Stomach smooth muscle (tissue), 2 donors: ENCODE results near the gene ART4.

Experiments
- H3K27ac ChIP-seq: one replicate; pipeline ENCODE4 v1.7.0; 2013; ENCODE audit warnings: mild to moderate bottlenecking, low read length, inconsistent platforms
- H3K27me3 ChIP-seq, 2 donors: one replicate each; pipeline ENCODE4 v1.7.0; 2013; ENCODE audit warnings: low read length in 2 of 2; ENCODE audit not compliant: insufficient read depth in 2 of 2, control insufficient read depth in 1 of 2
- H3K36me3 ChIP-seq, 2 donors: one replicate each; pipeline ENCODE4 v1.7.0; 2013; ENCODE audit warnings: low read length in 2 of 2; ENCODE audit not compliant: control insufficient read depth in 2 of 2, insufficient read depth in 2 of 2
- H3K4me1 ChIP-seq: one replicate; pipeline ENCODE4 v1.7.0; 2013; ENCODE audit warnings: low read length; ENCODE audit not compliant: control insufficient read depth, insufficient read depth
- H3K4me3 ChIP-seq, 2 donors: one replicate each; pipeline ENCODE4 v1.7.0; 2013; ENCODE audit warnings: low read length in 2 of 2
- H3K9ac ChIP-seq, 2 donors: one replicate each; pipeline ENCODE4 v1.7.0; 2013; ENCODE audit warnings: low read length in 2 of 2, mild to moderate bottlenecking in 1 of 2
- H3K9me3 ChIP-seq, 2 donors: one replicate each; pipeline ENCODE4 v1.7.0; 2013; ENCODE audit warnings: low read length in 2 of 2; ENCODE audit not compliant: control insufficient read depth in 2 of 2
- donor health status: healthy.
- donor health status: Pancreatic carcinoma.

ART4 gene

GRCh38 chr12:14810953-14811483, 32.3 kb downstream of the ART4 start:
- no peaks in the 10 kb centered on the region for H3K9me3 ChIP-seq
- no peaks in the 10 kb centered on the region for H3K4me1 ChIP-seq
- no peaks in the 10 kb centered on the region for H3K36me3 ChIP-seq
- no peak overlapping the region for H3K9ac ChIP-seq
- no peak overlapping the region for H3K4me3 ChIP-seq
- no peaks in the 10 kb centered on the region for H3K27me3 ChIP-seq
- no peak overlapping the region for H3K27ac ChIP-seq

- no peak overlapping the region for H3K4me3 ChIP-seq
- H3K27me3 ChIP-seq, result no peaks in the 10 kb centered on the region
- H3K9me3 ChIP-seq, result no peaks in the 10 kb centered on the region
- no peak overlapping the region for H3K27ac ChIP-seq
- no peaks in the 10 kb centered on the region for H3K36me3 ChIP-seq
- H3K4me1 ChIP-seq, result no peaks in the 10 kb centered on the region
- no peak overlapping the region for H3K9ac ChIP-seq
These were observed 33.0 kb downstream of the ART4 start for GRCh38 chr12:14810167-14810952.

GRCh38 chr12:14803830-14804160, 39.5 kb downstream of the ART4 start:
- peaks cover 4% of the 10 kb centered on the region for H3K4me1 ChIP-seq
- no peaks in the 10 kb centered on the region for H3K9me3 ChIP-seq
- H3K9ac ChIP-seq, result peak overlapping the region; percentile 69 to 83
- H3K27ac ChIP-seq, result peak overlapping the region; percentile 80
- peaks cover 0 to 4% of the 10 kb centered on the region in 2 donors for H3K36me3 ChIP-seq
- no peaks in the 10 kb centered on the region for H3K27me3 ChIP-seq
- H3K4me3 ChIP-seq, result peak overlapping the region; percentile 94 to 96

- H3K4me1 ChIP-seq, result peaks cover 4% of the 10 kb centered on the region
- H3K36me3 ChIP-seq, result peaks cover under 1 to 7% of the 10 kb centered on the region in 2 donors
- peak within 1 kb of the TSS; percentile 94 to 96 for H3K4me3 ChIP-seq
- no peaks in the 10 kb centered on the region for H3K27me3 ChIP-seq
- peak within 1 kb of the TSS; percentile 80 for H3K27ac ChIP-seq
- no peaks in the 10 kb centered on the region for H3K9me3 ChIP-seq
- peak within 1 kb of the TSS; percentile 95 to 96 for H3K9ac ChIP-seq
These were observed 40.1 kb downstream of the ART4 start, which contains the start of the genes C12orf60 and WBP11 for GRCh38 chr12:14803011-14803829. TSS of gene C12orf60 (plus strand) at chr12:14803670. CDS start at chr12:14822936, 19,266 bp downstream. TSS of gene WBP11 (minus strand) at chr12:14803478. CDS start at chr12:14801383, 2,095 bp downstream.

- peaks cover 6 to 13% of the 10 kb centered on the region in 2 donors for H3K36me3 ChIP-seq
- no peaks in the 10 kb centered on the region for H3K9me3 ChIP-seq
These were observed 40.7 kb downstream of the ART4 start for GRCh38 chr12:14802721-14803010.

GRCh38 chr12:14802247-14802646, 41.1 kb downstream of the ART4 start:
- H3K4me3 ChIP-seq, result peak overlapping the region; percentile 94 to 96
- H3K4me1 ChIP-seq, result peaks cover 4% of the 10 kb centered on the region
- peaks cover 9 to 15% of the 10 kb centered on the region in 2 donors for H3K36me3 ChIP-seq
- peak overlapping the region in 1 of 2 donors; percentile 96 for H3K9ac ChIP-seq
- no peaks in the 10 kb centered on the region for H3K9me3 ChIP-seq
- no peak overlapping the region for H3K27ac ChIP-seq
- no peaks in the 10 kb centered on the region for H3K27me3 ChIP-seq

More at GRCh38 chr12:14802721-14803010, 40.7 kb downstream of the ART4 start:
- Histone ChIP-seq H3K27me3 (no peaks in the 10 kb centered on the region), H3K4me1 (peaks cover 4% of the 10 kb centered on the region), H3K4me3 (peak overlapping the region; percentile 94 to 96), H3K27ac (peak overlapping the region; percentile 80), H3K9ac (peak overlapping the region; percentile 95 to 96)

GRCh38 chr12:14795028-14795448, 48.3 kb downstream of the ART4 start:
- no peak overlapping the region for H3K9ac ChIP-seq
- no peaks in the 10 kb centered on the region for H3K4me1 ChIP-seq
- H3K4me3 ChIP-seq, result no peak overlapping the region
- H3K27me3 ChIP-seq, result no peaks in the 10 kb centered on the region
- H3K9me3 ChIP-seq, result no peaks in the 10 kb centered on the region
- no peak overlapping the region for H3K27ac ChIP-seq
- H3K36me3 ChIP-seq, result peaks cover 39 to 49% of the 10 kb centered on the region in 2 donors

- Histone ChIP-seq H3K9ac (no peak overlapping the region), H3K27me3 (no peaks in the 10 kb centered on the region), H3K36me3 (peaks cover 22 to 23% of the 10 kb centered on the region in 2 donors), H3K9me3 (no peaks in the 10 kb centered on the region), H3K27ac (no peak overlapping the region), H3K4me1 (no peaks in the 10 kb centered on the region), H3K4me3 (no peak overlapping the region)
These were observed 57.8 kb downstream of the ART4 start for GRCh38 chr12:14785568-14785967.

- H3K27ac ChIP-seq, result no peak overlapping the region
- peaks cover 12 to 14% of the 10 kb centered on the region in 2 donors for H3K36me3 ChIP-seq
- H3K9ac ChIP-seq, result no peak overlapping the region
- H3K9me3 ChIP-seq, result no peaks in the 10 kb centered on the region
- no peak overlapping the region for H3K4me3 ChIP-seq
- H3K4me1 ChIP-seq, result no peaks in the 10 kb centered on the region
- no peaks in the 10 kb centered on the region for H3K27me3 ChIP-seq
These were observed 58.9 kb downstream of the ART4 start for GRCh38 chr12:14784471-14784870.

- Histone ChIP-seq H3K36me3 (peaks cover 3% of the 10 kb centered on the region in 2 donors), H3K9ac (no peak overlapping the region), H3K27me3 (no peaks in the 10 kb centered on the region), H3K4me3 (no peak overlapping the region), H3K9me3 (no peaks in the 10 kb centered on the region), H3K27ac (no peak overlapping the region), H3K4me1 (no peaks in the 10 kb centered on the region)
These were observed 60.6 kb downstream of the ART4 start for GRCh38 chr12:14782756-14783155.
